Embryonic facial prominence (tissue), 1 donor: Measurements from ENCODE around the gene TSSK6.

ENCODE experiments used
- DNase-seq: peaks from one replicate; pipeline ENCODE4 v3.0.0-alpha.2; 2016; ENCODE audit errors: extremely low spot score

The TSSK6 gene

GRCh38 chr19:19505669-19506326, 9.6 kb downstream of the TSSK6 start:
- DNase-seq = no peak

GRCh38 chr19:19504754-19505668, 10.3 kb downstream of the TSSK6 start:
- no peak for DNase-seq

- DNase-seq = no peak
These were observed 12.3 kb downstream of the TSSK6 start for GRCh38 chr19:19502808-19503602.

- DNase-seq = no peak
These were observed 13.1 kb downstream of the TSSK6 start for GRCh38 chr19:19502281-19502680.

- no peak for DNase-seq
These were observed 13.6 kb downstream of the TSSK6 start for GRCh38 chr19:19501798-19502197.

- DNase-seq = no peak
These were observed 14.2 kb downstream of the TSSK6 start for GRCh38 chr19:19500975-19501644.

- DNase-seq = no peak
These were observed 15.9 kb downstream of the TSSK6 start for GRCh38 chr19:19499272-19499995.

- DNase-seq = no peak
These were observed 16.9 kb downstream of the TSSK6 start for GRCh38 chr19:19498255-19498991.

- DNase-seq = no peak
These were observed 19.4 kb downstream of the TSSK6 start for GRCh38 chr19:19495614-19496603.

- no peak for DNase-seq
These were observed 21.4 kb downstream of the TSSK6 start for GRCh38 chr19:19493841-19494546.

- no peak for DNase-seq
These were observed 23.2 kb downstream of the TSSK6 start for GRCh38 chr19:19492026-19492610.

GRCh38 chr19:19491321-19492025, 23.9 kb downstream of the TSSK6 start:
- no peak for DNase-seq

GRCh38 chr19:19490214-19490968, 25.0 kb downstream of the TSSK6 start:
- DNase-seq = peak; percentile 77

GRCh38 chr19:19489804-19490204, 25.5 kb downstream of the TSSK6 start:
- no peak for DNase-seq

- DNase-seq = peak; percentile 86
These were observed 26.3 kb downstream of the TSSK6 start for GRCh38 chr19:19488875-19489690.
